Fibroblast of mammary gland (primary cell): ENCODE measurements around the gene SIRT3.
A peak's percentile ranks its signal among the peaks of the same experiment; 100 is the strongest.

Experiments
- DNase-seq: peaks from one replicate; pipeline ENCODE4 v3.0.0-alpha.2; 2010; ENCODE audit warnings: low read depth
- H3K4me3 ChIP-seq: 2 replicates; pipeline ENCODE4 v1.5.1; 2011; ENCODE audit warnings: low read depth, mild to moderate bottlenecking, low read length, moderate library complexity; ENCODE audit not compliant: control insufficient read depth
- TF ChIP-seq, protein P1 (sequence below): conservative IDR thresholded peaks from 2 replicates; pipeline ENCODE4 v1.5.1; 2011; ENCODE audit warnings: low read depth, low read length, inconsistent platforms; ENCODE audit not compliant: control insufficient read depth, insufficient read depth

SIRT3 gene

DNA sequence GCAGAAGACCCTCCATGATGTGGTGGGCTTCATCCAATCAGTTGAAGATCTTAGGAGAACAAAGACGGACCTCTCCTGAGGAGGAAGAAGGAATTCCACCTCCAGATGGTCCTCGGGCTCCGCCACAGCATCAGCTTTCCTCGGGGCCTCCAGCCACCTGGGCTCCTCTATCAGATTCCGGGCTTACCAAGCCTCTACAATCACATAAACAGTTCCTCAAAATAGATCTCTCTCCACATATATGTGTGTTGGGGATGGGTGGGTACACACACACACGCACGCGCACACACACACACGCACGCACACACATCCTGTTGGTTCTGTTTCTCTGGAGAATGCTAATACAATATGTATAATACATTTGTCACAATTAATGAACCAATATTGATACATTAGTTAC is 23.3 kb upstream of the SIRT3 start:
- no peak overlapping the region for H3K4me3 ChIP-seq
- no peak for DNase-seq
- TF ChIP-seq, protein P1, sequence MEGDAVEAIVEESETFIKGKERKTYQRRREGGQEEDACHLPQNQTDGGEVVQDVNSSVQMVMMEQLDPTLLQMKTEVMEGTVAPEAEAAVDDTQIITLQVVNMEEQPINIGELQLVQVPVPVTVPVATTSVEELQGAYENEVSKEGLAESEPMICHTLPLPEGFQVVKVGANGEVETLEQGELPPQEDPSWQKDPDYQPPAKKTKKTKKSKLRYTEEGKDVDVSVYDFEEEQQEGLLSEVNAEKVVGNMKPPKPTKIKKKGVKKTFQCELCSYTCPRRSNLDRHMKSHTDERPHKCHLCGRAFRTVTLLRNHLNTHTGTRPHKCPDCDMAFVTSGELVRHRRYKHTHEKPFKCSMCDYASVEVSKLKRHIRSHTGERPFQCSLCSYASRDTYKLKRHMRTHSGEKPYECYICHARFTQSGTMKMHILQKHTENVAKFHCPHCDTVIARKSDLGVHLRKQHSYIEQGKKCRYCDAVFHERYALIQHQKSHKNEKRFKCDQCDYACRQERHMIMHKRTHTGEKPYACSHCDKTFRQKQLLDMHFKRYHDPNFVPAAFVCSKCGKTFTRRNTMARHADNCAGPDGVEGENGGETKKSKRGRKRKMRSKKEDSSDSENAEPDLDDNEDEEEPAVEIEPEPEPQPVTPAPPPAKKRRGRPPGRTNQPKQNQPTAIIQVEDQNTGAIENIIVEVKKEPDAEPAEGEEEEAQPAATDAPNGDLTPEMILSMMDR, result no peak

DNA sequence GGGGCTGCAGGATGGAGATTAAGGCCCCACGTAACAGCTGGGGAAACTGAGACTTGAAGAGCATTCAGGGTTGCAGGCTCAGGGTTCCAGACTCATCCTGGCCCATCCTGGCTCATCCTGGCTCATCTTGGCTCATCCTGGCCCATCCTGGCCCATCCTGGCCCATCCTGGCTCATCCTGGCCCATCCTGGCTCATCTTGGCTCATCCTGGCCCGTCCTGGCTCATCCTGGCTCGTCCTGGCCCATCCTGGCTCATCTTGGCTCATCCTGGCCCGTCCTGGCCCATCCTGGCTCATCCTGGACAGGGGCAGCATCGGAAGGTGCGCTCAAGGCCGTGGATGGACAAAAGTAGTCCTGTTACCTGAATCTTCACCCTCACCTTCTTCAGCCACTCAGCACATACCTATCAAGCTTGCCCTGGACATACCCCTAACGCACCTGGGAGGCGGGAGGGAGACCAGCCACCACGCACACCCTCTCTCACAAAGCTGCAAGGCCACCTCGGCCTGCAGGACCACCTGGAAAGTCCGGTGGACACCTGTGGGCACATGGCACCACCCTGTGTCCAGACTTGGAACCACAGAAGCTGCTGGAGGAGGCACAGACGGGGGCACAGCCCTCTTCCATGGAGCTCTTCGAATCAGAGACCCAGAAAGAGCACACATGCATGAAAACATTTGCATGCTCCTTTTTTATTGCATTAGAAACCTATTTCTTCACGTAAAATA is 21.8 kb upstream of the SIRT3 start:
- no peak for DNase-seq
- H3K4me3 ChIP-seq, result no peak overlapping the region
- TF ChIP-seq, protein P1, result no peak

DNA sequence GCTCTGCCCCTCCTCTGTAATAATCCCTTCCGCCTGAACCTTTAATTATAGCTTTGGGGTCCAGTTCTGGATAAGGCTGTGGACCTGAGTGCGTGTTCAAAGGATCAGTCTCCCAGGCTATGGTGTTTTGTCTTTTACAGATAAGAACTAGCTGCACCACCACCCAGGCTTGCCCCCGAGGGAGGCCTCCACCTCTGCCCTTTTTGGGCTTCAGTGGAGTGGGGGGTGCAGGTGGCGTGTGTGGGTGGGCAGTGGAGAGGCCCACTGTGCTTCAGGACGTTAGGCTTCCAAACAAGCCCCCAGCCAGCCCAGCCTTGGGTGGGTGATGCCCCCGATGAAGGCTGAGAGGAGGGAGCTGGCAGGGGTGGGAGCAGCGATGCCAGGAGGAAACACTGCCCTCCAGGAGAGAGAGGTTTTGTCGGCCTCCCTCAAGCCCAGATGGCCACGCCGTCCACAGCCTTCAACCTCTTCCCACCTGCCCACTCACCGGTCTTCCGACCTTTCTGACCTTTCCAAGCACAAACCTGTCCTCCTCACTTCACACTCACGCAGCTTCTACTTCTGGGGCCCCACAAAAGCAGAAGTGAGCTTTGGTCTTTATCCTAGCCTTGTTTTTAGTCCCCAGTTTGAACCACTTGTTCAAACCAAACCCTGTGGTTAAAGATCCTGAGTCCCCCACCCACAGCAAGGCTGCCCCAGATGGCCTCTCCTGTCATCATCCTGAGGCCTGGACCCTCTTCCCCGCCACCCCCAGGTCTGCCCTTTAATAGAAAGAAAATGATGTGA is 21.0 kb upstream of the SIRT3 start:
- TF ChIP-seq, protein P1, result no peak
- H3K4me3 ChIP-seq, result no peak overlapping the region
- no peak for DNase-seq

DNA sequence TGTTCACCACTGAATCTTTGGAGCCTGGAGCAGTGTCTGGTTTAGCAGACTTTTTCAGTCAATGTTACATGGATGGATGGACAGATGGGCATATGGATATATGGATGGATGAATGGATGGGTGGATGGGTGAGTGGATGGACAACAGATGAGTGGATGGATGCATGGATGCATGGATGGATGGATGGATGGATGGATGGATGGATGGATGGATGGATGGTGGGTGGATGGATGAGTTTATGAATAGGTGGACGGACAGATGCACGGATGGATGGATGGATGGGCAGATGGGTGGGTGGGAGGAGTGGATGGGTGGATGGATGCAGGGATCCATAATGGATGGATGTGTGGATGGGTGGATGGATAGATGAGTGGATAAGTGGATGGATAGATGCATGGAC is 19.7 kb upstream of the SIRT3 start:
- no peak overlapping the region for H3K4me3 ChIP-seq
- TF ChIP-seq, protein P1, result no peak
- no peak for DNase-seq

DNA sequence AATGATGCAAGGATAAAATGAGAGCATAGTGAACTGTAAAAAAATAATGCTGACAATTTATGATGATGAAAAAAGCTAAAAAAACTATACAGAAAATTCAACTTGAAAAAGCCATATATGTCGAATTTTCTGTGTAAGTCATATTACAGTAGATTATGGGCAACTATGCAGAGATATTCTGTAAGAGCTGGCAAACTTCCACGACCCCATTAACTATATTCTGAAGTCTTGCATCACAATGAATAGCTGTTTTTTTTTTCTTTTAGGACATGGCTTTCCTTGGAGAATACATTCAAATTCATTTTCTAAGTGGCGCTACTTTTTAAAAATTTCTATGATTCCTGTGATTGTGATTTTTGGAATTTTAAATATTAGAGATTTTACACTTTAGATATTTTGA is 19.0 kb upstream of the SIRT3 start:
- TF ChIP-seq, protein P1, result no peak
- peak; percentile 31 for DNase-seq
- no peak overlapping the region for H3K4me3 ChIP-seq

DNA sequence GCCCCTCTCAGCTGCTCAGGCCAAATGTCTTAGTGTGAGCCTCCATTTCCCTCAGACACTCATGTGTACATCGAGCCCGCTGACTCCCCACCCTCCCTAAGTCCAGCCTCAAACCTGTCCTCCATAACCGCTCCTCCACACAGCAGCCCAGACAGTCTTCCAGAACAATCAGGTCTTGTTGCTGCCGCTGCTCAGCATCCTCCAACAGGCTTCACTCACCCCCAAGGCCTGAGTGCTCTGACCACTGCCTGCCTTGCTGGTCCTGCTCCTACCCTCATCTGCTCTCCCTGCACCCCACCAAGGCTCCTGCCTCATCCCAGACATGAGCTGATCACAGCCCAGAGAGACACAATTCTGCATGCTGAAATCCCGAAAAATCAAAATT is 17.7 kb upstream of the SIRT3 start:
- DNase-seq, result no peak
- TF ChIP-seq, protein P1, result no peak
- H3K4me3 ChIP-seq, result no peak overlapping the region
